Mesenchymal stem cell (in vitro differentiated cells and primary cell): Measurements from ENCODE around the gene TSPAN9.

Experiments
- DNase-seq: peaks from one replicate; pipeline ENCODE4 v3.0.0-alpha.2; 2013
- H2AFZ ChIP-seq: one replicate; pipeline ENCODE4 v1.6.1; 2013; ENCODE audit warnings: low read depth, mild to moderate bottlenecking, control low read depth, inconsistent platforms, low read length, moderate library complexity
- H2AK5ac ChIP-seq: 2 replicates; pipeline ENCODE4 v1.6.1; 2013; ENCODE audit warnings: low read length, moderate library complexity, mild to moderate bottlenecking, inconsistent platforms; ENCODE audit not compliant: severe bottlenecking
- H2BK120ac ChIP-seq: one replicate; pipeline ENCODE4 v1.6.1; 2013; ENCODE audit warnings: low read depth, mild to moderate bottlenecking, inconsistent platforms, low read length, moderate library complexity
- H2BK12ac ChIP-seq, 2 experiments: one replicate each; pipeline ENCODE4 v1.6.1; 2013; ENCODE audit warnings: inconsistent platforms in 2 of 2, low read length in 2 of 2, mild to moderate bottlenecking in 2 of 2, moderate library complexity in 2 of 2, control low read depth in 1 of 2
- H2BK15ac ChIP-seq: one replicate; pipeline ENCODE4 v1.6.1; 2013; ENCODE audit warnings: mild to moderate bottlenecking, low read depth, inconsistent platforms; ENCODE audit not compliant: poor library complexity, severe bottlenecking
- H2BK5ac ChIP-seq: 2 replicates; pipeline ENCODE4 v1.6.1; 2013; ENCODE audit warnings: low read depth, mild to moderate bottlenecking, low read length, control low read depth, inconsistent platforms; ENCODE audit not compliant: poor library complexity, severe bottlenecking
- H3K14ac ChIP-seq, 2 experiments: one replicate each; pipeline ENCODE4 v1.6.1; 2013; ENCODE audit warnings: inconsistent platforms in 2 of 2, low read length in 2 of 2, control low read depth in 1 of 2, mild to moderate bottlenecking in 1 of 2, moderate library complexity in 1 of 2
- H3K18ac ChIP-seq, 2 experiments: one replicate each; pipeline ENCODE4 v1.6.1; 2013; ENCODE audit warnings: inconsistent platforms in 2 of 2, low read length in 2 of 2, control low read depth in 1 of 2, low read depth in 1 of 2, mild to moderate bottlenecking in 1 of 2
- H3K23ac ChIP-seq, 2 experiments: one replicate each; pipeline ENCODE4 v1.6.1; 2013; ENCODE audit warnings: inconsistent platforms in 2 of 2, low read length in 2 of 2, mild to moderate bottlenecking in 2 of 2, moderate library complexity in 2 of 2, control low read depth in 1 of 2
- H3K27ac ChIP-seq: 2 replicates; pipeline ENCODE4 v1.5.1; 2013; ENCODE audit warnings: mild to moderate bottlenecking, moderate library complexity, low read length, control low read depth, inconsistent platforms; ENCODE audit not compliant: poor library complexity, severe bottlenecking
- H3K27me3 ChIP-seq, 2 experiments: 2 replicates each; pipeline versions ENCODE4 v1.6.1 to v1.7.0; 2013; ENCODE audit warnings: low read length in 2 of 2, mild to moderate bottlenecking in 2 of 2, moderate library complexity in 2 of 2, control low read depth in 1 of 2, inconsistent platforms in 1 of 2; ENCODE audit not compliant: control insufficient read depth in 1 of 2, insufficient read depth in 1 of 2
- H3K36me3 ChIP-seq, 2 experiments: 2 replicates each; pipeline versions ENCODE4 v1.6.1 to v1.7.0; 2013; ENCODE audit warnings: low read length in 2 of 2, control low read depth in 1 of 2, inconsistent platforms in 1 of 2, low read depth in 1 of 2, mild to moderate bottlenecking in 1 of 2; ENCODE audit not compliant: insufficient read depth in 2 of 2, control insufficient read depth in 1 of 2
- H3K4ac ChIP-seq, 2 experiments: one replicate each; pipeline ENCODE4 v1.6.1; 2013; ENCODE audit warnings: inconsistent platforms in 2 of 2, low read length in 2 of 2, mild to moderate bottlenecking in 2 of 2, moderate library complexity in 2 of 2, control low read depth in 1 of 2, low read depth in 1 of 2
- H3K4me1 ChIP-seq: 2 replicates; pipeline ENCODE4 v1.6.1; 2013; ENCODE audit warnings: low read depth, low read length, control low read depth; ENCODE audit not compliant: control insufficient read depth, insufficient read depth
- H3K4me2 ChIP-seq: 2 replicates; pipeline ENCODE4 v1.6.1; 2013; ENCODE audit warnings: low read length, mild to moderate bottlenecking, inconsistent platforms; ENCODE audit not compliant: poor library complexity, severe bottlenecking
- H3K4me3 ChIP-seq, 2 experiments: 2 replicates each; pipeline versions ENCODE4 v1.5.1 to v1.7.0; 2013; ENCODE audit warnings: low read length in 2 of 2, mild to moderate bottlenecking in 2 of 2, control low read depth in 1 of 2, low read depth in 1 of 2; ENCODE audit not compliant: insufficient read depth in 1 of 2
- H3K79me1 ChIP-seq: replicated peaks from 2 replicates; pipeline ENCODE4 v1.6.1; 2013; ENCODE audit warnings: mild to moderate bottlenecking, control low read depth, low read length, inconsistent platforms; ENCODE audit not compliant: poor library complexity, severe bottlenecking
- H3K9ac ChIP-seq: 2 replicates; pipeline ENCODE4 v1.7.0; 2013; ENCODE audit warnings: mild to moderate bottlenecking, low read length, moderate library complexity
- H3K9me3 ChIP-seq: 2 replicates; pipeline ENCODE4 v1.7.0; 2013; ENCODE audit warnings: mild to moderate bottlenecking, low read length; ENCODE audit not compliant: control insufficient read depth
- H4K8ac ChIP-seq: one replicate; pipeline ENCODE4 v1.6.1; 2013; ENCODE audit warnings: inconsistent platforms, mild to moderate bottlenecking, low read length, moderate library complexity
- H4K91ac ChIP-seq: one replicate; pipeline ENCODE4 v1.6.1; 2013; ENCODE audit warnings: mild to moderate bottlenecking, low read length, inconsistent platforms
- WGBS: methylation state at CpG from one replicate; pipeline ENCODE4 v1.1.7; 2013; ENCODE audit warnings: mixed read lengths; 5-methylcytosine and 5-hydroxymethylcytosine counted together

The TSPAN9 gene

DNA sequence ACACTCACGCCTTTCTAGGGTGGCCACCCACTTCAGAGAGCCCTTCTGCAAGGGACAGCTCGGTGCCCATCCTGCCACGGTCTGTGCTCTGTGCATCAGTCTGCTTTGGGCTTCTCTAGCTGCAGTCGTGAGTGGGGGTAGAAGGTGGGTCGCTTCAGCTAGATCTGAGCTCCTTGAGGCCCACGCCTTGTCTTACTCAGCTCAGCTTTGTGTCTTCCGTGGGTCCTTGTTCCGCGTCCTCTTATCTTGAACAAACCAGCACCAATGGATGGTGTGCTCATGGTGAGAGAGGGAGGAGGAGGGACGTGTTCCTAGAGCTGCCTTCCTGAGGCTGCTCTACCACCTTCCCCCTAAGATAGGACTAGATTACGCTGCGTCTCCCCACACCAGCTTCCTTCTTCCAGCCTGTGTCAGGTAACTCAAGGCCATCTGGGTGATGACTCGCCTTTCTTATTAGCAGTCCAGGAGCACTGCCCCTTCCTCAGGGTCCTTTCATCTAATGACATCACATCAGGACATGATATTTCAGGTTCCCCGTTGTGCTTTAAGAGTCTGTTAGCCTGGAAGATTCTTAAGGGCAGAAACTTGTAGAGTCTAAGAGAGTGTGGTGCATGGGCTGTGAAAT lies 118.8 kb downstream of the TSPAN9 start:
- no peak overlapping the region for H3K14ac ChIP-seq
- DNase-seq = no peak
- peaks cover 11% of the 10 kb centered on the region for H3K4me1 ChIP-seq
- H3K27ac ChIP-seq = no peak overlapping the region
- H3K4me3 ChIP-seq = no peak overlapping the region
- H3K27me3 ChIP-seq = peaks cover 0 to 53% of the 10 kb centered on the region in 2 experiments
- H2BK15ac ChIP-seq = no peak overlapping the region
- no peak overlapping the region for H4K8ac ChIP-seq
- WGBS = 86% methylated on average over 12 of the region's 14 CpGs
- no peak overlapping the region for H3K4me2 ChIP-seq
- H2BK120ac ChIP-seq = no peak overlapping the region
- H3K4ac ChIP-seq = no peak overlapping the region
- H3K36me3 ChIP-seq = peaks cover 0 to 4% of the 10 kb centered on the region in 2 experiments
- no peak overlapping the region for H2BK5ac ChIP-seq
- no peak overlapping the region for H2AFZ ChIP-seq
- no peak overlapping the region for H3K9ac ChIP-seq
- no peak overlapping the region for H2BK12ac ChIP-seq
- no peaks in the 10 kb centered on the region for H3K9me3 ChIP-seq
- H4K91ac ChIP-seq = no peak overlapping the region
- no peak overlapping the region for H3K18ac ChIP-seq
- no peak overlapping the region for H3K23ac ChIP-seq
- peaks cover 21% of the 10 kb centered on the region for H3K79me1 ChIP-seq
- H2AK5ac ChIP-seq = no peak overlapping the region

DNA sequence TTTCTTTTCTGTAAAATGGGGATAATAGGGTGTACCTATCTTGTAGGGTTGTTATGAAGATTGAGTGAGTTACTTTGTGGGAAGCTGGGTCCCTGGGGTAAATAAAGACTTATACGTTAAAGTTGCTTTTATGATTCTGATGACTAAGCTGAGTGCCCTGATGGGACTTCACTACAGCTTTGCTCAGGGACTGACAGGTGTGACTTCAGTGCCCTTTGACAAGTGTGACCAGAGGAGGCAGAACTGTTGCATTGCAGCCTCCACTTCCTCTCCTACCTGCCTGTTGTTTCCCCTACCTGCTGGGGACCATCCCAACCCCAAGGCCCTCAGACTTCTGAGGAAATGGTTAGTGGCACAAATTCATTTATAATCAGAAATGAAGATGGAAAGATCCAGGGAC lies 119.3 kb downstream of the TSPAN9 start:
- Histone ChIP-seq H4K8ac (no peak overlapping the region), H2BK15ac (no peak overlapping the region), H4K91ac (no peak overlapping the region), H3K18ac (no peak overlapping the region), H3K9ac (no peak overlapping the region), H3K27me3 (peaks cover 0 to 56% of the 10 kb centered on the region in 2 experiments), H3K36me3 (peaks cover 0 to 4% of the 10 kb centered on the region in 2 experiments), H3K4ac (no peak overlapping the region), H2BK5ac (no peak overlapping the region), H2BK12ac (no peak overlapping the region), H3K4me1 (peaks cover 14% of the 10 kb centered on the region), H2AFZ (no peak overlapping the region), H2BK120ac (no peak overlapping the region), H3K4me3 (no peak overlapping the region), H2AK5ac (no peak overlapping the region), H3K14ac (no peak overlapping the region), H3K79me1 (peaks cover 19% of the 10 kb centered on the region), H3K27ac (no peak overlapping the region), H3K4me2 (no peak overlapping the region), H3K9me3 (no peaks in the 10 kb centered on the region), H3K23ac (no peak overlapping the region)
- 82% methylated on average over 1 of the region's 1 CpG for WGBS
- no peak for DNase-seq

GRCh38 chr12:3197131-3197818 lies 120.1 kb downstream of the TSPAN9 start:
- no peak overlapping the region for H3K4me3 ChIP-seq
- H4K91ac ChIP-seq = no peak overlapping the region
- H2AK5ac ChIP-seq = no peak overlapping the region
- H2AFZ ChIP-seq = no peak overlapping the region
- no peak overlapping the region for H3K4me2 ChIP-seq
- peaks cover 21% of the 10 kb centered on the region for H3K79me1 ChIP-seq
- H2BK15ac ChIP-seq = no peak overlapping the region
- H3K27me3 ChIP-seq = peaks cover 3 to 57% of the 10 kb centered on the region in 2 experiments
- H3K23ac ChIP-seq = no peak overlapping the region
- H4K8ac ChIP-seq = no peak overlapping the region
- H3K18ac ChIP-seq = no peak overlapping the region
- no peak overlapping the region for H3K9ac ChIP-seq
- H2BK120ac ChIP-seq = no peak overlapping the region
- H3K4ac ChIP-seq = no peak overlapping the region
- peaks cover 21% of the 10 kb centered on the region for H3K4me1 ChIP-seq
- no peak overlapping the region for H3K14ac ChIP-seq
- DNase-seq = no peak
- no peaks in the 10 kb centered on the region for H3K9me3 ChIP-seq
- no peak overlapping the region for H2BK5ac ChIP-seq
- no peak overlapping the region for H2BK12ac ChIP-seq
- no peak overlapping the region for H3K27ac ChIP-seq
- H3K36me3 ChIP-seq = peaks cover 0 to 4% of the 10 kb centered on the region in 2 experiments
- WGBS = 86% methylated on average over 8 of the region's 8 CpGs

DNA sequence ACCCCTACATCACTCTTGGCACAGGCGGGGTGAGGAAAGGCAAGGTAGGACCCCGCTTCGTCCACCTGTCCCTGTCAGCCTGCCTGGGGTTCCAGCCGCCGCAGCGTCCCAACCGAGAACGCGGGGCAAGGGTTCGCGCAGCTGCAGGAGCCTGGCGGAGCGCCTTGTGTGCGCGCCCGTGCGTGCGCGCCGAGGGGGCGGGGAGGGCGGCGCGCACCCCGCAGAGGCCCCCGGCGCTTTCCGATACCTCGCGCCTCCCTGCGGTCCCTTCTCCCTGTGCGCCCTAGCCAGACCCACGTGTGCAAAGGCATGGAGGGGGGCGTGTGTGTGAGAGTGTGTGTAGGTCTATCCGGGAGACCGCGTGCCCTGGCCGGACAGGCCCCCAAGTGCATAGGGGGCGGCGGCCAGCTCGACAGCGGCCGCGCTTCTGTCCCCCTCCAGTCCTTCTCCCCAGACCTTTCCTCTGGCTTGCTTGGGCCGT lies 122.4 kb downstream of the TSPAN9 start:
- Histone ChIP-seq H3K4me1 (peaks cover 33% of the 10 kb centered on the region), H2AK5ac (no peak overlapping the region), H3K9ac (peak overlapping the region; percentile 38), H3K14ac (peak overlapping the region in 1 of 2 experiments; percentile 58), H3K4me3 (peak overlapping the region; percentile 69 to 78), H2BK5ac (no peak overlapping the region), H2AFZ (no peak overlapping the region), H3K9me3 (no peaks in the 10 kb centered on the region), H3K36me3 (peaks cover 0 to 4% of the 10 kb centered on the region in 2 experiments), H3K79me1 (peaks cover 27% of the 10 kb centered on the region), H4K91ac (no peak overlapping the region), H3K27me3 (peaks cover 3 to 63% of the 10 kb centered on the region in 2 experiments), H3K4me2 (peak overlapping the region; percentile 97), H4K8ac (no peak overlapping the region), H3K27ac (no peak overlapping the region), H3K23ac (peak overlapping the region in 1 of 2 experiments; percentile 67), H2BK120ac (no peak overlapping the region), H2BK12ac (no peak overlapping the region), H3K18ac (peak overlapping the region in 1 of 2 experiments; percentile 35), H2BK15ac (no peak overlapping the region), H3K4ac (no peak overlapping the region)
- WGBS = 5% methylated on average over 27 of the region's 45 CpGs
- DNase-seq = peak; percentile 74
